PC-3 (cell line): ENCODE data around the gene RAB3GAP2.

Experiments
- EZH2 ChIP-seq: fragments of 300-600 bp; sonication (generic); IDR thresholded peaks from one replicate; pipeline ENCODE4 v1.6.1; 2017; ENCODE audit warnings: antibody characterized with exemption, mild to moderate bottlenecking, low read length; ENCODE audit not compliant: unreplicated experiment
- TF ChIP-seq, protein P1 (sequence below): fragments of 300-600 bp; sonication (generic); conservative IDR thresholded peaks from 2 replicates; pipeline ENCODE4 v1.5.1; 2017; ENCODE audit warnings: antibody characterized with exemption, low read depth, mild to moderate bottlenecking, low read length

DNA sequence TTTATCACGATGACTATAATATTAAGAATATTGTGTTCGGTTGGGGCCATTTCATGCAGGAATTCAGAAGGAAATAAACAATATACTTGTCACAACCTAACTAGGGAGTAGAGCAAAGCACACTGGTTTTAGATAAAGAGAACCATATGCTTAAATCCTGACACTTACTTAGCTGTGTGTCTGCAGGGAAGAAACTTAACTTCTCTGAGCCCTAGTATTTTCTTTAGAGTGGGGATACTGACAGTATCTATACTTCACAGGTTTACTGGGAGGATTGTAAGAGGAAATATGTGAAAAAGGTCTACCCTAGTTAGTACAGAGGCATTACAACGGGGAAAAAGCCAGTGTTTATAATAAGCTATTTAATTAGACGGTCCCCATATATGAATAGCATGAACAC lies 105.4 kb downstream of the RAB3GAP2 start:
- TF ChIP-seq, protein P1, sequence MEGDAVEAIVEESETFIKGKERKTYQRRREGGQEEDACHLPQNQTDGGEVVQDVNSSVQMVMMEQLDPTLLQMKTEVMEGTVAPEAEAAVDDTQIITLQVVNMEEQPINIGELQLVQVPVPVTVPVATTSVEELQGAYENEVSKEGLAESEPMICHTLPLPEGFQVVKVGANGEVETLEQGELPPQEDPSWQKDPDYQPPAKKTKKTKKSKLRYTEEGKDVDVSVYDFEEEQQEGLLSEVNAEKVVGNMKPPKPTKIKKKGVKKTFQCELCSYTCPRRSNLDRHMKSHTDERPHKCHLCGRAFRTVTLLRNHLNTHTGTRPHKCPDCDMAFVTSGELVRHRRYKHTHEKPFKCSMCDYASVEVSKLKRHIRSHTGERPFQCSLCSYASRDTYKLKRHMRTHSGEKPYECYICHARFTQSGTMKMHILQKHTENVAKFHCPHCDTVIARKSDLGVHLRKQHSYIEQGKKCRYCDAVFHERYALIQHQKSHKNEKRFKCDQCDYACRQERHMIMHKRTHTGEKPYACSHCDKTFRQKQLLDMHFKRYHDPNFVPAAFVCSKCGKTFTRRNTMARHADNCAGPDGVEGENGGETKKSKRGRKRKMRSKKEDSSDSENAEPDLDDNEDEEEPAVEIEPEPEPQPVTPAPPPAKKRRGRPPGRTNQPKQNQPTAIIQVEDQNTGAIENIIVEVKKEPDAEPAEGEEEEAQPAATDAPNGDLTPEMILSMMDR, result no peak
- TF ChIP-seq EZH2, result no peak
